ENCODE data around the gene RECQL5.

GRCh38 chr17:75601057-75601987, 65.6 kb downstream of the RECQL5 start:
- TF ChIP-seq, protein P1, sequence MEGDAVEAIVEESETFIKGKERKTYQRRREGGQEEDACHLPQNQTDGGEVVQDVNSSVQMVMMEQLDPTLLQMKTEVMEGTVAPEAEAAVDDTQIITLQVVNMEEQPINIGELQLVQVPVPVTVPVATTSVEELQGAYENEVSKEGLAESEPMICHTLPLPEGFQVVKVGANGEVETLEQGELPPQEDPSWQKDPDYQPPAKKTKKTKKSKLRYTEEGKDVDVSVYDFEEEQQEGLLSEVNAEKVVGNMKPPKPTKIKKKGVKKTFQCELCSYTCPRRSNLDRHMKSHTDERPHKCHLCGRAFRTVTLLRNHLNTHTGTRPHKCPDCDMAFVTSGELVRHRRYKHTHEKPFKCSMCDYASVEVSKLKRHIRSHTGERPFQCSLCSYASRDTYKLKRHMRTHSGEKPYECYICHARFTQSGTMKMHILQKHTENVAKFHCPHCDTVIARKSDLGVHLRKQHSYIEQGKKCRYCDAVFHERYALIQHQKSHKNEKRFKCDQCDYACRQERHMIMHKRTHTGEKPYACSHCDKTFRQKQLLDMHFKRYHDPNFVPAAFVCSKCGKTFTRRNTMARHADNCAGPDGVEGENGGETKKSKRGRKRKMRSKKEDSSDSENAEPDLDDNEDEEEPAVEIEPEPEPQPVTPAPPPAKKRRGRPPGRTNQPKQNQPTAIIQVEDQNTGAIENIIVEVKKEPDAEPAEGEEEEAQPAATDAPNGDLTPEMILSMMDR (IDR thresholded peaks at IDR 0.05), result peak; percentile 92
- TF ChIP-seq SIN3A (IDR thresholded peaks at IDR 0.05; ENCODE audit: borderline replicate concordance, low read depth, low read length), result no peak
